IMR-90 (cell line): ENCODE measurements around the gene UGT1A7.

Source experiments
- BHLHE40 ChIP-seq: fragments of 150-350 bp; IDR thresholded peaks from 2 replicates; pipeline ENCODE4 v1.6.1; 2016; ENCODE audit warnings: mild to moderate bottlenecking, low read depth, low read length
- MXI1 ChIP-seq: IDR thresholded peaks from 2 replicates; pipeline ENCODE4 v1.6.1; 2012; ENCODE audit warnings: low read depth, mild to moderate bottlenecking, low read length, moderate library complexity, borderline replicate concordance
- TF ChIP-seq, protein P1 (sequence below): conservative IDR thresholded peaks from 2 replicates; pipeline ENCODE4 v1.5.1; 2012; ENCODE audit warnings: mild to moderate bottlenecking, low read depth, low read length, improper control_type of control experiment

DNA sequence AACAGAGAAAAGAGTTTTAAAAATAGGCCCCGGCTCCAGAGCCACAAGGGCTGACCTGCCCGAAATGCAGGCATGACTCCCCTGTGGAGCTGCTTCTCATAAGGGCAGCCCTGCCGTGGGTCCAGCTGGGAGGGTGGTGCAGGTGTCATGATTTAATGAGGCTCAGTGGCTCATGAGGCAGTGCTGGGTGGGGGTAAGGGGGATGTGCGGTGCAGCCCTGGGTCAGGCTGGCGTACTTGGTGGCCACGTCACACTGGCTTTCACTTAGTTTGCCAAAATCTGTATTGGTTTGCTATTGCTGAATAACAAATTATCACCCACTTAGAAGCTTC, 139.0 kb downstream of the UGT1A7 start:
- no peak for TF ChIP-seq BHLHE40
- no peak for TF ChIP-seq MXI1
- TF ChIP-seq, protein P1, sequence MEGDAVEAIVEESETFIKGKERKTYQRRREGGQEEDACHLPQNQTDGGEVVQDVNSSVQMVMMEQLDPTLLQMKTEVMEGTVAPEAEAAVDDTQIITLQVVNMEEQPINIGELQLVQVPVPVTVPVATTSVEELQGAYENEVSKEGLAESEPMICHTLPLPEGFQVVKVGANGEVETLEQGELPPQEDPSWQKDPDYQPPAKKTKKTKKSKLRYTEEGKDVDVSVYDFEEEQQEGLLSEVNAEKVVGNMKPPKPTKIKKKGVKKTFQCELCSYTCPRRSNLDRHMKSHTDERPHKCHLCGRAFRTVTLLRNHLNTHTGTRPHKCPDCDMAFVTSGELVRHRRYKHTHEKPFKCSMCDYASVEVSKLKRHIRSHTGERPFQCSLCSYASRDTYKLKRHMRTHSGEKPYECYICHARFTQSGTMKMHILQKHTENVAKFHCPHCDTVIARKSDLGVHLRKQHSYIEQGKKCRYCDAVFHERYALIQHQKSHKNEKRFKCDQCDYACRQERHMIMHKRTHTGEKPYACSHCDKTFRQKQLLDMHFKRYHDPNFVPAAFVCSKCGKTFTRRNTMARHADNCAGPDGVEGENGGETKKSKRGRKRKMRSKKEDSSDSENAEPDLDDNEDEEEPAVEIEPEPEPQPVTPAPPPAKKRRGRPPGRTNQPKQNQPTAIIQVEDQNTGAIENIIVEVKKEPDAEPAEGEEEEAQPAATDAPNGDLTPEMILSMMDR: no peak
